Muscle layer of colon (tissue), 2 donors: Measurements from ENCODE around the gene PTPRH.
"Not testable (repeated sequence)": the region's sequence is repeated elsewhere in the genome, so short reads cannot be mapped to it uniquely, and the experiment has no call there.

ENCODE experiments used
- H3K27ac ChIP-seq: one replicate; pipeline ENCODE4 v1.7.0; 2013; ENCODE audit warnings: low read depth, mild to moderate bottlenecking, low read length, moderate library complexity
- H3K27me3 ChIP-seq, 2 donors: one replicate each; pipeline ENCODE4 v1.7.0; 2013; ENCODE audit warnings: low read length in 2 of 2, mild to moderate bottlenecking in 2 of 2; ENCODE audit not compliant: insufficient read depth in 2 of 2, control insufficient read depth in 1 of 2
- H3K36me3 ChIP-seq: one replicate; pipeline ENCODE4 v1.7.0; 2013; ENCODE audit warnings: mild to moderate bottlenecking, low read length; ENCODE audit not compliant: insufficient read depth
- H3K4me1 ChIP-seq: one replicate; pipeline ENCODE4 v1.7.0; 2013; ENCODE audit warnings: mild to moderate bottlenecking, low read length; ENCODE audit not compliant: insufficient read depth
- H3K4me3 ChIP-seq, 2 donors: one replicate each; pipeline ENCODE4 v1.7.0; 2013; ENCODE audit warnings: low read length in 2 of 2, low read depth in 1 of 2, mild to moderate bottlenecking in 1 of 2, moderate library complexity in 1 of 2
- H3K9ac ChIP-seq: one replicate; pipeline ENCODE4 v1.7.0; 2013; ENCODE audit warnings: low read length
- H3K9me3 ChIP-seq: one replicate; pipeline ENCODE4 v1.7.0; 2013; ENCODE audit warnings: mild to moderate bottlenecking, low read length
- donor health status: abdominal sarcoma.
- donor health status: Adenocarcinoma of cecum.

Gene PTPRH

GRCh38 chr19:55158848-55159749 lies 50.2 kb downstream of the PTPRH start:
- H3K27ac ChIP-seq = no peak overlapping the region
- H3K4me3 ChIP-seq = no peak overlapping the region
- no peaks in the 10 kb centered on the region for H3K4me1 ChIP-seq
- H3K9me3 ChIP-seq = no peaks in the 10 kb centered on the region
- peaks cover 38 to 77% of the 10 kb centered on the region in 2 donors for H3K27me3 ChIP-seq
- no peaks in the 10 kb centered on the region for H3K36me3 ChIP-seq
- no peak overlapping the region for H3K9ac ChIP-seq

DNA sequence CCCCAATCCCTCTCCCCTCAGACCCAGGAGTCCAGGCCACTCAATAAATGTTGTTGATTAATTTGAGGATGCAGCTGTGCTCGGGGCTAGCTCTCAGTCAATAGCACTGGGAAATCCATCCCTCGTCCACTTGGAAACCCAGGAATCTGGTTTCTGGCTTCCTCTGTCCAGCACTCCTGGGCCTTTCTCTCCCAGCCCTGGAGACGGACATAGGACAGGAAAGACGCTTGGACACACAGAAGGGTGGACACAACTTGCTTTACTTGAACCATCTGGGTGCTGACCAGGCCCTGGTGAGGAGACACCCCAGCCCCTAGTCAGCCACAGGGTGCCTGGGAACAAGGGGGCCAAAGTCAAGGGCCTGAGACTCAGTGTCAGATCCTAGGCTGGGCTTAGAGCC lies 50.9 kb downstream of the PTPRH start:
- no peaks in the 10 kb centered on the region for H3K4me1 ChIP-seq
- H3K9me3 ChIP-seq = no peaks in the 10 kb centered on the region
- H3K9ac ChIP-seq = no peak overlapping the region
- H3K27me3 ChIP-seq = peaks cover 38 to 82% of the 10 kb centered on the region in 2 donors
- H3K27ac ChIP-seq = no peak overlapping the region
- no peak overlapping the region for H3K4me3 ChIP-seq
- H3K36me3 ChIP-seq = no peaks in the 10 kb centered on the region

GRCh38 chr19:55157064-55157908 lies 52.0 kb downstream of the PTPRH start, which contains the start of gene TNNI3:
Gene TNNI3, minus strand, starts transcription at chr19:55157732. Its CDS starts 143 bp downstream, at chr19:55157589.
- Histone ChIP-seq H3K27ac (no peak within 1 kb of the TSS), H3K4me3 (no peak within 1 kb of the TSS)

DNA sequence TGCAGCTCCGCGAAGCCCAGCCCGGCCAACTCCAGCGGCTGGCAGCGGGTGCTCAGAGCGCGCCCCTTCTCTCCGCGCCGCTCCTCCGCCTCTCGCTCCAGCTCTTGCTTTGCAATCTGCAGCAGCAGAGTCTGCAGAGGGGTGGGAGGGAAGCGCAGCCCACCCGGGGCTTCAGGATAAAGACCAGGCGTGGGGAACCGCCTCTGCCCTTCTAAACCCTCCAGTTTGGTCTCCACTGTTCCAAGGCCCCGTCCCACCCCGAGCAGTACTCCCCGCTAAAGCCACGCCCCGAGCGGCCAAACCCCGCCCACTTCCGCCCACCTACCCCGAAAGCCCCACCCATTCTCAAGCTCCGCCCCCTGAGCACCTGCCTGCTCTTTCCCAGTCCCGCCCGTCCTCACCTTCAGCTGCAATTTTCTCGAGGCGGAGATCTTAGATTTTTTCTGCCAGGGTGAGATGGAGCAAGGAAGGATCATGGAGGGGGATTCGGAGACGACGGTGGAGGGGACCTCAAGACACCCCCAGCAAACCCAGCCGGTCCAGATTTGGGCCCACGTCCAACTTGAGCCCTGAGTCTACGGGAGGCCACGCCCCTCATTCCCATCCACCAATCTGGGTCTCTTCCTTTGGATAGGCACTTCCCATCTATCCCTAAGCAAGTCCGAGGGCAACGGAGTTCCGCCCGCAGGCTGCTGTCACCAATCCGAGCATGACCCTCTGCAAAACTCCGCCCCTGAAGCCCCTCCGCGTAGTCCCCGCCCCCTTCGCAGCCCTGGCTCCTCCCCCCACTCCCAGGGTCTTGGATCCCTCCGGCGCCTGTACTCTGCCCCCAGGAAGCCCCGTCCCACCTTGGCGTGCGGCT lies 52.9 kb downstream of the PTPRH start:
- no peaks in the 10 kb centered on the region for H3K9me3 ChIP-seq
- no peak overlapping the region for H3K9ac ChIP-seq
- H3K27ac ChIP-seq = no peak overlapping the region
- H3K4me3 ChIP-seq = no peak overlapping the region
- H3K4me1 ChIP-seq = no peaks in the 10 kb centered on the region
- H3K27me3 ChIP-seq = peaks cover 26 to 72% of the 10 kb centered on the region in 2 donors
- no peaks in the 10 kb centered on the region for H3K36me3 ChIP-seq

More at GRCh38 chr19:55157064-55157908, 52.0 kb downstream of the PTPRH start, which contains the start of gene TNNI3:
- Histone ChIP-seq H3K9me3 (no peaks in the 10 kb centered on the region), H3K36me3 (no peaks in the 10 kb centered on the region), H3K9ac (no peak within 1 kb of the TSS), H3K4me1 (no peaks in the 10 kb centered on the region), H3K27me3 (peaks cover 35 to 80% of the 10 kb centered on the region in 2 donors)

DNA sequence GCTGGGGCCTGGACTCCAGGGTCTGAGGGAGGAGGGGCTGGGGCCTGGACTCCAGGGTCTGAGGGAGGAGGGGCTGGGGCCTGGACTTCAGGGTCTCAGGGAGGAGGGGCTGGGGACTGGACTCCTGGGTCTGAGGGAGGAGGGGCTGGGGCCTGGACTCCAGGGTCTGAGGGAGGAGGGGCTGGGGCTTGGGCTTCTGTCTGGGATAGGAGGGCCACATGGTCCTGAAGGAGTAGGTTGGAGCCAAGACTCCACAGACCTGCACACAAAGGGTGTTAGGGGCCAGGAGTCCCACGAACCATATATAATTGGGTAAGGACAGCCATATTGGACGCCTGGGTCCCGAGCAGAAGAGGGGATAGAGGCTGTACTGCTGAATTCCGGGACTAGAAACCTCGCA lies 53.5 kb downstream of the PTPRH start:
- not testable (repeated sequence) for H3K4me3 ChIP-seq, H3K27ac ChIP-seq, H3K9ac ChIP-seq, H3K36me3 ChIP-seq, H3K4me1 ChIP-seq, H3K9me3 ChIP-seq
- H3K27me3 ChIP-seq = peaks cover 26 to 66% of the 10 kb centered on the region in 2 donors

GRCh38 chr19:55153652-55154264 lies 55.5 kb downstream of the PTPRH start:
- Histone ChIP-seq H3K27me3 (peaks cover 27 to 66% of the 10 kb centered on the region in 2 donors), H3K4me1 (no peaks in the 10 kb centered on the region), H3K36me3 (no peaks in the 10 kb centered on the region), H3K9ac (no peak overlapping the region), H3K9me3 (no peaks in the 10 kb centered on the region), H3K4me3 (no peak overlapping the region), H3K27ac (no peak overlapping the region)

DNA sequence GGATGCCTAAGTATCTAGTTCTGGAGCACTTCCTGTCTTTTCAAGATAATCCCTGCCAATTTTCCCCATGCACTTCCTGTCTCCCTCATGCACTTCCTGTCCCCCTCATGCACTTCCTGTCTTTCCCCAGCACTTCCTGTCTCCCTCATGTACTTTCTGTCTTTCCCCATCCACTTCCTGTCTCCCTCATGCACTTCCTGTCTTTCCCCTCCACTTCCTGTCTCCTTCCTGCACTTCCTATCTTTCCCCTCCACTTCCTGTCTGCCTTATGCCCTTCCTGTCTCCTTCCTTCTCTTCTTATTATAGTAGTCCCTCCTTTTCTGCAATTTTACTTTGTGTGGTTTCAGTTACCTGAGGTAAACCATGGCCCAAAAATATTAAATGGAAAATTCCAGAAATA lies 57.3 kb downstream of the PTPRH start:
- peaks cover 32 to 67% of the 10 kb centered on the region in 2 donors for H3K27me3 ChIP-seq
- no peaks in the 10 kb centered on the region for H3K4me1 ChIP-seq
- H3K9me3 ChIP-seq = no peaks in the 10 kb centered on the region
- H3K27ac ChIP-seq = no peak overlapping the region
- H3K4me3 ChIP-seq = no peak overlapping the region
- no peak overlapping the region for H3K9ac ChIP-seq
- H3K36me3 ChIP-seq = no peaks in the 10 kb centered on the region

DNA sequence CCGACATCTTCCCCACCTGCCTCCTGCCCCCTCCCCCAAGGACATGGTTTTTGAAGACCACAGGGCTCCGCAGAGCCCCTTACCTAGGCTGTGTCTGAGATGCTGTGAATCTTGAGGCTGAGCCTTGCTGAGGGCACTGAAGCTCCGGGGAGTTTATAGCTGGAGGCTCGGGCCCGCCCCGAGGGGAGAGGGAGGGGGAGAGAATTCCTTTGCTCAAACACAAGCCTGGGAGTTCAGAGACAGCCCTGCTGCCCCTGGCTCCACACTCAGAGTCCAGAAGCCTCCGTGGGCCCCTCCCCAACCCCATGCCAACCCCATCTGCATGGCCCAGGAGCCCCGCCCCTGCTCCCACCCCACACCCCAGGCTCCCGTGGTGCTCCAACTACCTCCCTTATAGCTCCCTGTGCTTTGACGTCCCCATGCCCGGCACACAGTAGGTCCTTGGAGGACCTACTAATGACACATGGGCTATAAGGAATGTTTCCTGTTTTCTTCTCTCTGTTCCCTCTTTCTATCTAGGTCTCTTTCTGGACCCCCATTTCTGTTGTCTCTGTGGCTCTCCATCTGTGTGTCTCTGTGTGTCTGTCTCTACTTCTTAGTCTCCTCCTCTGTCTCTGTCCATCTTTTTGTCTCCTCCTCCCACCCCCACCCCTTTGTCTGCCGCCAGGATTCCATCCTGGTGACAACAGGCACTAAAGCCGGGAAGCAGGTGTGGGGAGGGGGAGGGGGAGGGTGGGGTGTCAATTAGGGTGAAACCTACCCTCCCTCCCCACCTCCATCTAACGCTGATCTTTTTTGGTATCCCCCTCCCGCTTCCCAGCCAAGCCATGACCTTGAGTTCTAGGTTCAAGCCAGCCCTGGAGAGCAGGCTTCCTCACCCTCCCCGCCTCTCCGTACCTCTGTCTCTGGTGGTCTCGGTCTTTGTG lies 60.0 kb downstream of the PTPRH start, which contains the start of gene TNNT1:
Gene TNNT1 (minus strand): TSS at position 129 of the 926 bp plus-strand sequence. CDS start 2,049 bp downstream, outside the sequence.
- no peak within 1 kb of the TSS for H3K9ac ChIP-seq
- H3K36me3 ChIP-seq = no peaks in the 10 kb centered on the region
- no peaks in the 10 kb centered on the region for H3K4me1 ChIP-seq
- H3K9me3 ChIP-seq = no peaks in the 10 kb centered on the region
- no peak within 1 kb of the TSS for H3K4me3 ChIP-seq
- no peak within 1 kb of the TSS for H3K27ac ChIP-seq
- peaks cover 32 to 71% of the 10 kb centered on the region in 2 donors for H3K27me3 ChIP-seq

DNA sequence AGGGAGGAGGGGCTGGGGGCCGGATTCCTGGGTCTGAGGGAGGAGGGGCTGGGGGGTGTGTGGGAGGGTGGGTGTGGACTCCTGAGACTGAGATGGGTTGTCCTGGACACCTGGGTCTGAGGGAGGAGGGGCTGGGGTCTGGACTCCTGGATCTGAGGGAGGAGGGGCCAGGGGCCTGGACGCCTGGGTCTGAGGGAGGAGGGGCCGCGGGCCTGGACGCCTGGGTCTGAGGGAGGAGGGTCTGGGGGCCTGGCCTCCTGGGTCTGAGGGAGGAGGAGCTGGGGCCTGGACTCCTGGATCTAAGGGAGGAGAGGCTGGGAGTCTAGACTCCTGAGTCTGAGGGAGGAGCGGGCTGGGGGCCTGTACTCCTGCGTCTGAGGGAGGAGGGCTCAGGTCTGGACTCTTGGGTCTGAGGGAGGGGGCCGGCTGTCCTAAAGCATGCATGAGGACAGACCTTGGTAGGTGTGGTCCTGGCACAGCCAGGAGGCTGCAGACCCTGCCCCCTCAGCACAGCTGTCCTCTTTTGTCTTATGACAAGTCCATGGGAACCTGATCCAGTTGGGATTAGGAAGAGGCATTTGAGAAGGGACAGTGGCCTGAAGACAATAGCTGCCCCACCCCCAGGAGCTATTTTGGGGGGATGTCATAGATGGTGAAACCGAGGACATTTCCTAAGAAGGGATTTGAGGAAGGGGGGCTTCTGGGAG lies 61.6 kb downstream of the PTPRH start:
- no peaks in the 10 kb centered on the region for H3K4me1 ChIP-seq
- H3K27me3 ChIP-seq = peaks cover 34 to 74% of the 10 kb centered on the region in 2 donors
- H3K36me3 ChIP-seq = no peaks in the 10 kb centered on the region
- H3K27ac ChIP-seq = no peak overlapping the region
- H3K4me3 ChIP-seq = no peak overlapping the region
- no peak overlapping the region for H3K9ac ChIP-seq
- no peaks in the 10 kb centered on the region for H3K9me3 ChIP-seq
